ENCODE results near the gene NMU. TPM values are rescaled to one million over a fixed set of nuclear protein-coding genes. Genes with fewer than 3 reads are reported as not detected.
"Not testable (repeated sequence)": the region's sequence is repeated elsewhere in the genome, so short reads cannot be mapped to it uniquely, and the experiment has no call there.

NMU gene
- total and polyA plus RNA-seq, 2 of the 4 experiments (the other 2 are of a cell fraction) = not detected

DNA sequence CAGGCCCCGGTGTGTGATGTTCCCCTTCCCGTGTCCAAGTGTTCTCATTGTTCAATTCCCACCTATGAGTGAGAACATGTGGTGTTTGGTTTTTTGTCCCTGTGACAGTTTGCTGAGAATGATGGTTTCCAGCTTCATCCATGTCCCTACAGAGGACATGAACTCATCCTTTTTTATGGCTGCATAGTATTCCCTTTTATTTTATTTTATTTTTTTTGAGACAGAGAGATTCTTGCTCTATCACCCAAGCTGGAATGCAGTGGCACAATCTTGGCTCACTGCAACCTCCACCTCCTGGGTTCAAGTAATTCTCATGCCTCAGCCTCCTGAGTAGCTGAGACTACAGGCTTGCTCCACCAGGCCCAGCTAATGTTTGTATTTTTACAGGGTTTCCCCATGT, 53.3 kb downstream of the NMU start:
- H3K4me1 ChIP-seq (ENCODE audit: control insufficient read depth, insufficient read depth, low read length); H2AK9ac ChIP-seq (replicated peaks; ENCODE audit: low read depth, low read length, poor library complexity); H4K91ac ChIP-seq (ENCODE audit: insufficient read depth, low read depth, low read length); H3K4me2 ChIP-seq (ENCODE audit: low read depth, low read length); BruUV-seq (replicated peaks); H4K5ac ChIP-seq (ENCODE audit: low read depth, low read length); H2BK15ac ChIP-seq (ENCODE audit: low read depth, low read length); H2BK120ac ChIP-seq (ENCODE audit: low read depth, low read length); H2AFZ ChIP-seq (replicated peaks; ENCODE audit: low read length, poor library complexity); H3K36me3 ChIP-seq (ENCODE audit: control insufficient read depth, insufficient read depth, low read length); H2BK20ac ChIP-seq (ENCODE audit: low read depth, low read length); H3K18ac ChIP-seq (ENCODE audit: low read depth, low read length); in situ Hi-C loops (cut with MboI; ENCODE audit: low sequenced_read_pairs); H3K56ac ChIP-seq (ENCODE audit: extremely low read depth, insufficient read depth, low read length); H3K27me3 ChIP-seq (ENCODE audit: control insufficient read depth, insufficient read depth, low read length); POLR2A ChIA-PET (ENCODE audit: unreplicated experiment); H3K23ac ChIP-seq (ENCODE audit: low read depth, low read length); intact Hi-C loops (cut with micrococcal nuclease); ATAC-seq (ENCODE audit: low read depth); H3K4me3 ChIP-seq (ENCODE audit: insufficient read depth, low read depth, low read length); H3K9ac ChIP-seq (ENCODE audit: low read depth, low read length); H3K79me1 ChIP-seq (ENCODE audit: low read depth in 1 of 2, low read length in 2 of 2); dilution Hi-C loops (cut with HindIII; ENCODE audit: low sequenced_read_pairs, unreplicated experiment); H2BK5ac ChIP-seq (ENCODE audit: low read depth, low read length, poor library complexity, severe bottlenecking); H2AK5ac ChIP-seq (ENCODE audit: low read depth, low read length); H4K8ac ChIP-seq (ENCODE audit: low read depth in 2 of 2, low read length in 2 of 2); H3K9me1 ChIP-seq (ENCODE audit: insufficient read depth, low read length); H4K20me1 ChIP-seq (ENCODE audit: insufficient read depth, low read length); DNase-seq; H3K14ac ChIP-seq (replicated peaks; ENCODE audit: low read depth, low read length); H3K4ac ChIP-seq (ENCODE audit: low read depth, low read length); H3K27ac ChIP-seq (ENCODE audit: insufficient read depth, low read length); H3K9me3 ChIP-seq (ENCODE audit: control insufficient read depth, insufficient read depth, low read length): not testable (repeated sequence)
- no CpG with 5 or more reads among the region's 2 CpGs for WGBS, 2 experiments (ENCODE audit: extremely low coverage in 2 of 2, insufficient read length in 1 of 2)
- CTCF ChIA-PET = interaction anchor here (0.5 kb wide), 1 partner anchor 12 kb away, joined by 4 read pairs; no protein-coding TSS in a partner anchor
